Thyroid gland (tissue), 4 donors: ENCODE measurements around the gene PSMB4.

ENCODE experiments used
- CTCF ChIP-seq, 6 experiments: fragments of 200-600 bp in 3 of 6; fragments of 450-650 bp in 3 of 6; sonication (generic) in 3 of 6; IDR thresholded peaks; one replicate each; pipeline ENCODE4 v1.5.1; 2016 to 2019; ENCODE audit warnings: antibody characterized with exemption in 6 of 6, mild to moderate bottlenecking in 2 of 6, inconsistent platforms in 1 of 6, moderate library complexity in 1 of 6
- POLR2A ChIP-seq, 2 donors: fragments of 450-650 bp; IDR thresholded peaks; one replicate each; pipeline ENCODE4 v1.6.1; 2017; ENCODE audit warnings: antibody characterized with exemption in 2 of 2, mild to moderate bottlenecking in 2 of 2, moderate library complexity in 1 of 2

GRCh38 chr1:151369302-151369610, 30.1 kb upstream of the PSMB4 start:
- no peak for TF ChIP-seq CTCF (IDR thresholded peaks at IDR 0.05)
- TF ChIP-seq POLR2A (IDR thresholded peaks at IDR 0.05): no peak
